Measurements from ENCODE around the gene NINL.

NINL gene

DNA sequence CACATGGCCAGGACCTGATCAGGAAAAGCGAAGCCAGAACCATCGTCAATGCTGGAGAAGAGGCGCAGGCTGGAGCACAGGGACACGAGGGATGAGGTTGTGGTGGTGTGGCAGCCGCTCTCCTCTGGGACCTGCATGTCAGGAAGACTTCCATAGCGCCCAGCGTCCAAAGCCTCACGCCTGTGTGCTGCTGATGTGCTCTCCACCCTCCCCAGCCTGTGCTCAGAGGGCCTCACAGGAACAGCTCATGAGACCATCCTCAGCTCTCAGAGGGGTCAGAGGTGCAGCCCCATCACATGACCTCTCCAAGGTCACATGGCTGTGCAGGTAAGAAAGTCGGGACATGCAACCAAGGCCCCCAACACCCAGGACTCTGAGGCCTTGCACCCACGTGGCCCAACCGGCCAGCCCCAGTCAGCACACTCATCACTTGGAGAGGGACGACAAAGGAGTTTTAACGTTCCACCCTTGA, 84.4 kb downstream of the NINL start:
- DNase-seq (ENCODE audit: low spot score), result no peak

GRCh38 chr20:25499855-25500434, 85.4 kb downstream of the NINL start:
- DNase-seq (ENCODE audit: low spot score), result no peak

DNA sequence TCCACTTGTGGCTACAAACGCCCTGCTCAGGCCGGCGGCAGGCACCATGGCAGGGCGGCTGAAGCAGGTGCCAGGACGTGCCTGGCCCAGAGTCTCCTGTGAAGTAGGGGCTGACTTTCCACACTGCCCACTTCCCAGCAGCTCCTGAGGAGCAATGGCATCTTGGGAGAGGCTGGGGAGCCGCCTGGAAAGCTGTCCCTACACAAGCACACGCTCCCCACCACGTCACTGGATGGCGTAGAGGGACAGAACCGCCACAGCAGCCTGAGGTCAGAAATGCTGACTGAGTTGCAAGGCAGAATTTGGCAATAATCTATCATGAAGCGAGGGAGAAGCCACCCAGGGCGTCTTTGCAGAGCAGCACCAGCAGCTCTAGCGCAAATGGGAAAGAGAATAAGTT, 86.3 kb downstream of the NINL start:
- no peak for DNase-seq (ENCODE audit: low spot score)

DNA sequence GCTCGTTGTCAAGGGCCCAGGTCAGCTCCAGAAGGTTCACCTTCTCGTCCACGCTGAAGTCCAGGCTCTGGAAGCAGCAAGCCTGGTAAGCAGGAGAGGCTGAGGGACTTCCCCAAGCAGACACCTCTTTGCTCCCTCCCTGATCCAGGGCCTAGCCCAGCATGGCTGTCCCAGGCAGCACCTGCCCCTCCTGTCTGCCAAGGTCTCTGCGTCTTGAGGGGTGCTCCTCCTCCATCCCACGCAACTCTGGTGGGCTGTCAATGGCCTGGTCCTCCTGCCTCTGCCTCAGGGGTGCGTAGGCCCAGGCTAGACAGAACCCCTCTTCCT, 87.1 kb downstream of the NINL start:
- DNase-seq (ENCODE audit: low spot score), result no peak

- no peak for DNase-seq (ENCODE audit: low spot score)
Observed at GRCh38 chr20:25497586-25498279, 87.6 kb downstream of the NINL start.

DNA sequence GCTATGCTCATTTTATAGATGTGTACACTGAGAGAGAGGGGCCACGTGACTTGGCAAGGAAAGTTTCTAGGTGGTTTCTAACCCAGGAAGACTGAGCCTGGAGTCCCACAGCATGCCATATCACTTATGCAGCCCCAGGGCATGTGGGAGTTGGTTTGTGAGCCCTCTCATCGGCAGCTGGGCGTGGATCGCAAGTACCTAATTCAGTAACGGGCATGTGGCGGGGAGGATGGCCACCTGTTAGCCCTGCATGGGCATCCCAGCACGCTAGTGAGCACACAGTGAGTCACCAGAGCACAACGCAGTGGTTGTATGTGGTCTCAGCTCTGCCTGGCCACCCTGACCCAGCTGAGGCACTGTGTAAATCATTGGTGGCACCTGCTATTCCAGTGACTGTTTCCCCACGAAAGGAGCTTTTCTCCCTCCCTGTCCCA, 88.3 kb downstream of the NINL start:
- no peak for DNase-seq (ENCODE audit: low spot score)

DNA sequence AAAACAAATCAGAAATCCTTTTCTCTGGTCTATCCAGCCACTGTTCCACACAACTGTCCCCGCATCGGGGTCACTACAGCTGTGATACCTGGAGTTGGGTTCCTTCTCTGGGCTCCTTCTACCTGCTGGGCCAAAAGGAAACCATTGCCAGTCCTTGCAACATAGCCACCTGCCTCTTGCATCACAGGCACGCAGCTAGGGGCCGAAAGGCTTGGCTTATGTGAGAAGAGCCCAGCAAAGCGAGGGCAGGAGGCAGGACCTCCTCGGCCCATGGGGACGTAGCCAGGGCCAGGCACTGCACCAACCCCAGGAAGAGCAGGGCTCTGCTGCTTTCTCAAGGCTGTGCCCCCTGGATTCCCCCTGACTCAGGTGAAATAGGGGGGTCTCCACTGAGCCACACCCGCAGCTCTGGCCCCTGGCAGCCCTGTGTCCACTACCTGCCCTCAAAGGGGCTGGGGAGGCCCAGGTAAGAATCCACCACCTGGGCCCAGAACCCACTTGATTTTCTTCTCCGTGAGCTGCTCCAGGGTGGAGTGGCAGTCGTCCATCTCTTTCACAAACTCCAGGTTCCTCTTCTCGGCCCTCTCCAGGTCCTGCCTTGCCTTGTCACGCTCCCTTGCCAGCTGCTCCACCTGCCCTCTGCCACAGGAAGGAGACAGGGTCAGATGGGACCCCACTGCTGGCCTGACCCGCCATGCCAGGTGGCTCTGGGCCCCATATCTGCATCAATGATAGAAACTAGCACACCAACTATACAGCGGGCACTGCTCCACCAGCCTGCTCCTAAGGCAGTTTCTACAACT, 89.0 kb downstream of the NINL start:
- DNase-seq (ENCODE audit: low spot score), result no peak

GRCh38 chr20:25495189-25495824, 90.0 kb downstream of the NINL start:
- DNase-seq (ENCODE audit: low spot score), result no peak

- DNase-seq (ENCODE audit: low spot score), result no peak
Observed at GRCh38 chr20:25494506-25495188, 90.7 kb downstream of the NINL start.

DNA sequence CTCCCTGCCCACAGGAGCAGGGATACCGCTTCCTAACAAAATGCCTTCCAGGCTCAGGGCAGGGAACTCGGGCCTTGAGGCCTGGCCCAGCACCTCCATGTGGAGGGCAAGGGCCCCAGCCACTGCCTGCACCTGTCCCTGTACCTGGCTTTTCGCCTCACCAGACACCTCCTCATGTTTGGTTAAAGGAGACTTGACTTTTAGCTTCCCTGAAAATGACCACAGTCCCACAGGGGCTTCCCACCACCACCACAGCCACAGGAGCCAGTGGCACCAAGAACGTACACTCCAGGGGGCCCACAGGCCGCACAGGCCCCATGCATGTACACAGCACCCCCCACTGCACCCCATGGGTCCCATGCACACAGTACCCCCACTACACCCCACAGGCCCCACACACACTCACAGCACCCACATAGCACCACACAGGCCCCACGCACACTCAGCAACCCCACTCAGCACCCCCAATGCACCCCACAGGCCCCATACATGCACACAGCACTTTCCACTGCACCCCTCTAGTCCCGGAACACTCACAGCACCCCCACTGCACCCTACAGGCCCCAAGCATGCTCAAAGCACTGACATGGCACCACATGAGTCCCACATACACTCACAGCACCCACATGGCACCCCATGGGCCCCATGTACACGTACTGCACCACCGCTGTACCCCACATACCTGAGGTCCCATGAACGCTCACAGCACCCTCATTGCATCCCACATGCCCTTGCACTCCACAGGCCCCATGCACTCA, 91.4 kb downstream of the NINL start:
- DNase-seq (ENCODE audit: low spot score), result no peak

GRCh38 chr20:25493137-25493536, 92.2 kb downstream of the NINL start:
- no peak for DNase-seq (ENCODE audit: low spot score)

DNA sequence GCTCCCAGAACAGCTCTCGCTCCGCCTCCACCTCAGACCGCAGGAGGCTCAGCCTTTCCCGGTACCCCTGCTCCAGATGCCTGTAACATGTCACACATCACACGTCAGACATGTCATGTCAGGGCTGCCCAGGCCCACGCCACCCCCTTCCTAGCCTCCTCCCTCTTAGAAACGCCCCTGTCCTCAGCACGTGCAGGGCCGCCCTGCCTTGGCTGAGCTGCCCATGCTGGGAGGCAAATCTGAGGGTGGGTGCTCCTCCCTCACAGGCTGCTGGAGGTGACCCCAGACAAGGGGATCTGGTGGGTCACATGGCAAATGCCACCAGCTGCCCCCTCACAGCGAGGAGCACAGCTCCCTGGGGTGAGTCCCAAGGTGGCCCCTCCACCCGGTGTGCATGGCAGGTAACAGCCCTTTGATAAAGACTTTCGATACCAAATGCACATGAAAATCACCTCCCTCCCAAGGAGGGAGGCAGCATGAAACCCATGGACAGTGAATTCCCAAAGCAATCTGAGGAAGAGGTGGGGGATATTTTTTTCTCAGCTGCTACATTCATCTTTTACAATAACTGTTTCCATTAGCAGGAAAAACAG, 93.8 kb downstream of the NINL start:
- DNase-seq (ENCODE audit: low spot score), result no peak

GRCh38 chr20:25490656-25491445, 94.5 kb downstream of the NINL start:
- no peak for DNase-seq (ENCODE audit: low spot score)

GRCh38 chr20:25489221-25489871, 96.0 kb downstream of the NINL start:
- no peak for DNase-seq (ENCODE audit: low spot score)

- DNase-seq (ENCODE audit: low spot score), result no peak
Observed at GRCh38 chr20:25487975-25488374, 97.4 kb downstream of the NINL start.

- no peak for DNase-seq (ENCODE audit: low spot score)
Observed at GRCh38 chr20:25487306-25487705, 98.0 kb downstream of the NINL start.

GRCh38 chr20:25486377-25486776, 99.0 kb downstream of the NINL start:
- no peak for DNase-seq (ENCODE audit: low spot score)

DNA sequence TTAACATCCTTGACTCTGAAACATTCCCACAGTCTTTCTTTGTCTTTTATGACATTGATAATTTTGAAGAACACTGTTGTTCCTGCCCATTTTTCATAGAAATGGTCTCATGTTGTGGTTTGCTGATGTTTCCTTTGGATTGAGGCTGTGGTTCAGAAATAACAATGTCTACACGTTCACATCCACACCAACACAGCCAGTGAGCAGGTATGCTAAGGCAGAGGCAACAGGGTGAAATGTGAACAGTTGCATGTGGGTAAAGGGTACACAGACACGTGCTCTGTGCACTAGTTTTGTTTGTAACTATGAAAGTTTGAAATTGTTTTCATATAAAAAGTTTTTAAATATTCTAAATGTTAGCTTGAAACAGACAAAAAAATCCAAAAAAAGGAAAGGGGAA, 99.5 kb downstream of the NINL start:
- DNase-seq (ENCODE audit: low spot score), result no peak

GRCh38 chr20:25484911-25485511, 100.3 kb downstream of the NINL start:
- no peak for DNase-seq (ENCODE audit: low spot score)

All from hematopoietic multipotent progenitor cell treated with erythropoietin and hydrocortisone succinate and interleukin-3 and kit ligand, for 15 days (in vitro differentiated cells).